GM10847 (cell line): ENCODE measurements around the gene FILIP1L.

Experiments used
- POLR2A ChIP-seq: IDR thresholded peaks from 2 replicates; pipeline ENCODE4 v1.6.1; 2011; ENCODE audit not compliant: insufficient read length; ENCODE audit errors: extremely low read depth

The FILIP1L gene

DNA sequence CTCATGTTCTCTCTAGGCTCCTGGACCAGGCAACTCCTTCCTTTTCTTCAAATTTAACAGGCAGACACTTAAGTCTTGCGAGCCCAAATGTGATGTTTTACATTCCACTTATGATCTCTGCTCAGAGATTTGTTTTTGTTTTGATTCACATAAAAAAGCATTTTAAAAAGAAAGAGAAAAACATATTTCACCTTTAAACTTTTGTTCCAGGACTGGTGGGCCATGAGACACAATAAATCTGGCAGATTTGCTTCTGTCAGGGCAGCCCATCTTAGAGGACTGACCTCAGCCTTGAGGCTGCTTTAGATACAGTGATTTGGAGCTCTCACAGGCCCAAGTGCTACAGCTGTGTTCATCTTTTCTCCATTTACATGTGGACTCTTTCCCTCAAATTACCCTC, 244.7 kb downstream of the FILIP1L start:
- no peak for TF ChIP-seq POLR2A

DNA sequence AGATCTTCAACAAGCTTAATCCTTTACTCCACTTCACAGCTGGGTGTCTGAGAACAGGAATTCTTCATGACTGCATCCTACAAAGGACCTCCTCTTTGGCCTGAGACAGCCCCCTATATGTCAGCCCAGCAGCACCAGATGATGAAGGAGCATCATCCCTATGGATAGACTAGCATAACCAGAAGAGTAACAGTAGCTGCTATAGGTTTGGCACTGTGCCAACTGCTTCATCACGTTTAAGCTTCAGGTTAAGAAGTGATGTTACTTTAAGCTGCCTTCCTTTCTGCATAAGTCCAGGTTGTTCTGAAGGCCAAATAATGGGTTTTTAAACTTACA, 246.0 kb downstream of the FILIP1L start:
- TF ChIP-seq POLR2A: no peak

DNA sequence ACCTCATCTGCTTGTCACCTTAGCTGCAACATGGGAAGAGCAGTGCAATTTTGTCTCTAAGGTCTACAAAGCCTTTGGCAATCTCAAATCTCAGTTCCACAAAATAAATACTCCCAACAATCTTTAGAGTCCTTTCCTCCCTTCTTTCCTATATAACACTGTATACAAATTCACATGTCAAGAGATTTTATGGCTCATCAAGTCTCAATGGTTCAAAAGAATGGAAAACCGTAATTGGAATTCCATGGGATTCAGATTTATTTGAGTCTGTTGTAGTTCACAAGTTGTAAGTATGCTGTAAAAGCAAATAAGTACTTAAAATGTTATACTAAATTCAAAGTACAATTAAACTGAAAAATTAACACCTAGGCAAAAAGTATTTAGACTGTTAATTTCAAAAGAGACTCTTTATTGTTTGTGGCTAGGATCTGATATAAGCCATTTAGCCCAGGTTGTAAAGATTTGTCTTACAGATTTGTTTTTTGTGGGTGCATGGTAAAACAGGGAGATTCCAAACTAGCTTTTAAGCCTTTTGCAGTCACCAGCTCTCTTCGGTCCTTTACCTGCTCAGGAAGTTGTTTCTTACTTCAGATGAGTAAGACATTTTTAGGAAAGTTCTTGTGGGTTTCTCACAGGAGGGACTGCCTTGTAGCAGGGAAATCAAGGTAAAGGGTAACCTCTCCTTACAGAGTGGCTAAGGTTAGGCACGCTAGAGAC, 246.5 kb downstream of the FILIP1L start:
- TF ChIP-seq POLR2A: no peak

DNA sequence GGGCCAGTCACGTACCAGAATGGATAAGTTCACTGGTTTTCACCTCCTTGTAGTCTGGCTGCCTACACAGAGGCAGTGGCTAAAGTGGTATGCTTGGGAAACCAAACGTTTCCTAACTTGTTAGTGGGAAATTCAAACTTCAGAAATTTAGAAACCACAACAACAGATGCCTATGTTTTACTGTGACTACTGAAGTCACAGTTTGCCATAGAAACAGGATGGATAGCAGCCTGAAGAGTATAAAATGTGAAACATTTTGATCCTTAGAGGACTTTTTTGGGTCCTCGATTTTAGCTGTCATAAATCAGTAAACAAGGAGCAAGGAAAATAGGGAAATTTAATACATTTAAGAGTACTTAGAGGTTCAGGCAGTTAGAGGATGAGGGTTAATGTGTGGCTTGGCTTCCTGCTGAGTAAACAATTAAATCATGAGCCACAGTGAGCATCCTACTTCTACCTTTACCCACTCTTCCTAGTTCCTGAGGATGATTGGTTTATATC, 248.0 kb downstream of the FILIP1L start:
- TF ChIP-seq POLR2A: no peak

DNA sequence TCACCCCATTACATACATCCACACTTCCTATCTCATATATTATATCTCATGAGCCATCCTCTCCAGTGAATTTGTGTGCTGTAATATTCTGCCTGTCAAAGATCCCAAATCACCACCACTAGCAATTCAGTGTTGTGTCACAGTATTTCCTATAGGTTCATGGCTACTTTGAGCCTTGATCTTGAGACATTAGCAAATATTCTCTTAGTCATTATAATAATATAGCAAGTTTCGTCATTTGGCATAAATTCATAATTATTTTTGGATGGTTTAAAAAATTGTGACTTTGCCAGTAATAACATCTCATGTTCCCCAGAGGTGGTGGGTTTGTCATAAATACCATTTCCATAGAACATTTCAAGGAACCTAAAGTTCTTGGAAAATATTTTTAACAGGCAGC, 249.0 kb downstream of the FILIP1L start:
- TF ChIP-seq POLR2A: no peak

DNA sequence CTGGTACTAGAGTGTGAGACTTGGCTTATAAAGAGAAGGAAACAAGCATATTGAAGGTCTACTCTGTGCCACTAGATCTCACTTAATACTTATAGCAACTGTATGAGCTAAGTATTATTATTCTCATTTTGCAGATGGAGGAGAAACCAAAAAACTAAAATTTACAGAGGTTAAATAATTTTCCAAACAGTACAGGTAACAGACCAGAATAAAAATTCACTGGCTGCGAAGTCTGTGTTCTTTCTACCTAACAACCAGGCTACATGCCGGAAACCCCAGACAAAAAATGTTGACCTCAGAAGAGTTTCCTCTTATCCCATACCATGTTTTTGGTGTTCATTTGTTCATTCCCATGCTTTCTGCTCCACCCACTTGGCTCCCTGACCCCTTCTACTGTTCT, 250.0 kb downstream of the FILIP1L start:
- no peak for TF ChIP-seq POLR2A

DNA sequence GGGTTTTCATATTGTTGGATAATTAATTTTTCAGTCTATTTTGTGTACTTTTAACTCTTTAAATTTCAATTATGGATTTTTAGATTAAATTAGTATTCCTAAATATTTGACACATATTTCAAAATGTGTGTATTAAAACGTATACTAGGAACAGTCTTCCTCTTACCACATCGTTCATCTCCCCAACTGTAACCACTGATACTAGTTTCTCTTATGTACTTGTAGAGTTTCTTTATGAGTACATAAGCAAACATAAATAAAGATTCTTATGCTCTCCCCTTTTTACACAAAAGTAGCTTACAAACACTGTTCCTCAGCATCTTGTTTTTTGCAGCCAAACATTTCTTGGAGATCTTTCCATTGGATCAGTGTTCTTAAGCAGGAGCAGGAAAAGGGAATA, 250.7 kb downstream of the FILIP1L start:
- no peak for TF ChIP-seq POLR2A

DNA sequence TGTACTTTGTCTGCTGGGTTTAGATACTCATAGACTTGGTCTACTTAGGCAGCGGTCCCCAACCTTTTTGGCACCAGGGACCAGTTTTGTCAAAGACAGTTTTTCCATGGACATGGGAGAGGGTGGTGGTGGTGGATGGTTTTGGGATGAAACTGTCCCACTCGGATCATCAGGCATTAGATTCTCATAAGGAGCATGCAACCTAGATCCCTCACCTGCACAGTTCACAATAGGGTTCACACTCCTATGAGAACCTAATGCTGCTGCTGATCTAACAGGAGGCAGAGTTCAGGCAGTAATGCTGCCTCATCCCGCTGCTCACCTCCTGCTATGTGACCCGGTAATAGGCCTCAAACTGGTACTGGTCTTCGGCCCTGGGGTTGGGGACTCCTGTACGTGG, 251.3 kb downstream of the FILIP1L start:
- no peak for TF ChIP-seq POLR2A

DNA sequence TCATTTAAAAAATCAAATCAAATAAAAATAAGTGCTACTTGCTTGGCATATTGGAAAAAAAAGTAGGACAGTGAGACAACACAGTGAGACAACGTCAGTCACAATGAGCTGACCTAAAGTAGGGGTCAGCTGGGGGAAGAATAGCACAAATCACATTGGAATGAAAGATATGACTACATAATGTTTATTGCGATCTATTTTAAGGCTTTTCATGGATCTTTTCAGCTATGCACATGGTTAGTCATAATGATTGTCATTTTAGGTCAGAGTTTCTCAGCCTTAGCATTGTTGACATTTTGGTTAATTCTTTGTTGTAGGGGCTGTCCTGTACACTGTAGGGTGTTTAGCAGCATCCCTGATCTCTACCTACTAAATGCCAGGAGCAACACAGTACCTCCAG, 252.1 kb downstream of the FILIP1L start:
- TF ChIP-seq POLR2A: no peak

DNA sequence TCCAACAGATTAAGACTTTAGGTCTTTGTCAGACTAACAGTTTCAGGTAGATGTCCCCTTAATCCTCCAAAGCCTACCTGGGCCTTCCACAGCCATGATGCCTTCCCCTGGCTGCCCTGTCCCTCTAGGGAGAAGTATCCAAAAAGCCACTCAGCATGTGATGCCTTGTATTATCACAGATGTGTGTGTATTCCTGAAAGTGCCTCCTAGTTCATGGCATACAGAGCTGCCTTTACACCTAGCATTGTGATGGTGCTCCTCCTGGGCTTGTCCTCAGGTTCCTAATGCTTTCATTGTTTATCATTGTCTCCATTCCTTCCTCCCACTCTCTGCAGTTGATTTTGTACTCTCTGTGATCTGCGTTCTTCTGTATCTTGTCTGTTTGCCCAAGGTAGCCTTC, 253.1 kb downstream of the FILIP1L start:
- no peak for TF ChIP-seq POLR2A

DNA sequence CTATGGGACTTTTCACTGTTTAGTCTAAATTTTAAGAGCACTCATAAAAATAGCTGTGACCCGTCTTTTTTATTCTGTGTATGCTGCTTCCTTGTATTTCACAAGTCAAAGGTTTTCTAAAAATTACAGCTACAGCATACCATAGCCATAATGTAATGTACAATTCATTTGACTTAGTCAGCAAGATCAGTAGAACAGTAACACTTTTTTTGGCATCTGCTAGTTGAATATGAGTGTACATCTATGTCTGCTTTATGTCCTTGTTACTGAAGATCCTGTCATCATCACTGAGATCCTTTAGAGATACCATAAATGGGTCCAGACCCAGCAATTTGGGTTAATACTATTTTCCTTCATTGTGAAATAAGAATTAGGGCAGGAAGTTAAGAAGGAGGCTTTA, 254.5 kb downstream of the FILIP1L start:
- no peak for TF ChIP-seq POLR2A

DNA sequence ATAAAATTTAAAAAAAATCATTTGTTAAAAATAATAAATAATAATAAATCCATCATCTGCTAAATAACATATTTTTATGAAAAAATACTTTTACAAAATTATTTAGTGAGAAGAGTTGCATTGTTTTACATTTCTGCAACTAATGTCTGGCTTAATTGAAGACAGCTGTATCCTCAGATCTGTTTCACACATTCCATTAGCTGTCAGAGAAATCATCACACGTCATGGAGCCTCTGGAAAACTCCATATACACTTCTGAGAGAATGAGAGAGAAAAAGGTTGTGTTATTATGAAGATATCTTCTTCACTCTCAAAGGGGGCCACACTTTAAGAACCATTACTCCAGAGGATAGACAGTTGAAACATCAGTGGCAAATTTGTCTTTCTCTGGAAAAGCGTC, 255.8 kb downstream of the FILIP1L start:
- TF ChIP-seq POLR2A: no peak

DNA sequence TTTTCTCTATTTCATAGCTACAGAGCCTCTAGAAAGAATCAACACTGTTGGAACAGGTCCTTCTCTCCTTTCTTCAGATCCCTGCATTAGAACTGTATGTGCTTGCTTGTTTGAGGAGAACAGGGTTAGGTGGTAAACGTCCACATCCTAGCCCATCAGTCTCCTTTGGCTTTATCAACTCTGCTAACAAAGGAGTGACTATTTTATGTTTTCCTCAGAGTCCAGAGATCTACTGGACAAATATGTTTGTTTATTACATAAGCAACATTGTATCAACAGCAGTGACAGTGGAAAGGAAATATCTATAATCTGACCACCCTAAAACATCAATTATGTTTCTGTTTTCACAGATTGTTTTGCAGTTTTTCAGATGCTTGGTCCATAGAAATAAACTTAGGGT, 257.0 kb downstream of the FILIP1L start:
- TF ChIP-seq POLR2A: no peak

DNA sequence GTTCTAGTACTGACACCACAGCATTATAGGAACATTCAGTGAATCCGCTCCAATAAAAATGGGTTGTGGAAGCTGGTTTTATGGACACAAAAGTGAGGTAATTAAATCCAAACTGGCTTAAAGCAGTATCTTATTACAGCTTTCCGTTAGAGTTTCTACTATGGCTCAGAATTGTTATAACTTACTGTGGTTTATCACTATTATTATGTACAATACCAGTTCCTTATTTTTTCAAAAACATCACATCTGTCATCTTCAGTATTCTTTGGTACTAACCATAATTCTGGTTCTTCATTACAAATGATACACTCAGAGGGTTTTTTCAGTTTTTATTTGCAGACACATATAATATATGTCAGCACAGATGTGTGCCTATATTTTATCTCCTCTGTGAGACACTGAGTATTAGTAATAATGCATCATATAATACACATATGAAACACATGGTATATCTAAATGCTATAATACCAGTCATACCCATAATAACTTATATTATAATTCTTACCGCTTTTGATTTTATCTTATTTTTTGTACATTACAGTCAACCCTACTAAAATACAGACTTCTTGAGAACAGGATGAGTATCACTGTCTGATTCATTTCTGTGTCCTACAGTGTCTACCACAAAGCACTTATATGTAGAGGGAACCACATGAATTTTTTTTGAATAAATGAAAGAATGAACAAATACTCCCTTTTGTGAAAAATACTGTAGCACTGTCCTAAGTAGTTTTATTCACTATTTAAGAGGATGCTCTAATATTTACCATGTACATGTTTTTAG, 257.7 kb downstream of the FILIP1L start:
- no peak for TF ChIP-seq POLR2A

DNA sequence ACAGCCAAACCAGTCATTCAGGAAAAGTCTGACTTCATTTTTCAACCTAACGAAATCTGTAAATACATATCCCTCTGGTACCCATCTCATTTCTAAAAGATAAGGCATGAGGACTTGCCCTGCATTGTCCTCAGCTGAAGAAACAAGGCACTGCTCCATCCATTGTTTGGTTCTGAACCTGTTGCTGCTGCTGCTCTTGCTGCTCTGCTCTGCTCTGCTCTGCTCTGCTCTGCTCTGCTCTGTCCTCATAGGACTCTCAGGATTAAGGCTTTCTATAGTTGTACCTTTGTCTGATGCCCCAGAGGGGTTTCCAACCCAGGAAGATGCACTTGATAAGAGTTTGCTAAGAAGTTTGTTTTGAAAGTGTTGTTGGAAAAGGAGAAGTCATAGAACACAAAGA, 258.4 kb downstream of the FILIP1L start:
- no peak for TF ChIP-seq POLR2A

DNA sequence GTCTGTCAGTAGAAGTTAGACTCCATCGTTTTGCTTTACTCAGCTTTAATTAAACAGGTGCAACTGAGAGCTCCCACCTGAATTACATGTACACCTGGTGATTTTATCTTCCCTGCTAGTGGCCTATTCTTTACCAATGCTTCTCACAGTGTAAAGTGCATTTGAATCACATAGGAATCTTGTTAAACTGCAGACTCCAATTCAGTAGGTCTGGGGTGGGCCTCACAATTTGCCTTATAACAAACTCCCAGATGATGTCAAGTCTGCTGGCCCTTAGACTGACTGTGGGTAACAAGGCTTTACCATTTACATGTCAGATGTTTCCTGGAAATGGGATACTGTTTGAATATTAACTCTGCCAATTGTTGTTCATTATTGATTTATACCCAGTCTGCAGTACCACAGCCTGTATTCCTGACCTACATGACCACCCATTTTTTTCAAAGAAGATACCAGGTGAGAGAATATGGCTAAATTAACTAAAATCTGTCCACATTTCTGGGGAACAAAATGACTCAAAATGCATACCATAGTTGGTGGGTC, 259.5 kb downstream of the FILIP1L start:
- TF ChIP-seq POLR2A: no peak
